Vagina (tissue), 2 donors: ENCODE results near the gene CENPQ.
"Not testable (repeated sequence)": the region's sequence is repeated elsewhere in the genome, so short reads cannot be mapped to it uniquely, and the experiment has no call there.

Experiments
- POLR2AphosphoS5 ChIP-seq, 2 donors: sonication (generic); formaldehyde crosslinking; IDR thresholded peaks; one replicate each; pipeline ENCODE4 v1.9.0; 2017; ENCODE audit warnings: antibody characterized with exemption in 2 of 2, mild to moderate bottlenecking in 2 of 2, low read depth in 1 of 2; ENCODE audit not compliant: insufficient read depth in 1 of 2
- TF ChIP-seq, protein P1 (sequence below), 3 experiments: fragments of 450-650 bp in 2 of 3; fragments of 200-600 bp in 1 of 3; sonication (generic) in 1 of 3; IDR thresholded peaks; one replicate each; pipeline ENCODE4 v1.5.1; 2017 to 2019; ENCODE audit warnings: antibody characterized with exemption in 3 of 3, mild to moderate bottlenecking in 2 of 3, moderate library complexity in 2 of 3

DNA sequence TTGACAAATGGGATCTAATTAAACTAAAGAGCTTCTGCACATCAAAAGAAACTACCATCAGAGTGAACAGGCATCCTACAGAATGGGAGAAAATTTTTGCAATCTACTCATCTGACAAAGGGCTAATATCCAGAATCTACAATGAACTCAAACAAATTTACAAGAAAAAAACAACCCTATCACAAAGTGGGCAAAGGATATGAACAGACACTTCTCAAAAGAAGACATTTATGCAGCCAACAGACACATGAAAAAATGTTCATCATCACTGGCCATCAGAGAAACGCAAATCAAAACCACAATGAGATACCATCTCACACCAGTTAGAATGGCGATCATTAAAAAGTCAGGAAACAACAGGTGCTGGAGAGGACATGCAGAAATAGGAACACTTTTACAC lies 13.4 kb downstream of the CENPQ start:
- TF ChIP-seq, protein P1, sequence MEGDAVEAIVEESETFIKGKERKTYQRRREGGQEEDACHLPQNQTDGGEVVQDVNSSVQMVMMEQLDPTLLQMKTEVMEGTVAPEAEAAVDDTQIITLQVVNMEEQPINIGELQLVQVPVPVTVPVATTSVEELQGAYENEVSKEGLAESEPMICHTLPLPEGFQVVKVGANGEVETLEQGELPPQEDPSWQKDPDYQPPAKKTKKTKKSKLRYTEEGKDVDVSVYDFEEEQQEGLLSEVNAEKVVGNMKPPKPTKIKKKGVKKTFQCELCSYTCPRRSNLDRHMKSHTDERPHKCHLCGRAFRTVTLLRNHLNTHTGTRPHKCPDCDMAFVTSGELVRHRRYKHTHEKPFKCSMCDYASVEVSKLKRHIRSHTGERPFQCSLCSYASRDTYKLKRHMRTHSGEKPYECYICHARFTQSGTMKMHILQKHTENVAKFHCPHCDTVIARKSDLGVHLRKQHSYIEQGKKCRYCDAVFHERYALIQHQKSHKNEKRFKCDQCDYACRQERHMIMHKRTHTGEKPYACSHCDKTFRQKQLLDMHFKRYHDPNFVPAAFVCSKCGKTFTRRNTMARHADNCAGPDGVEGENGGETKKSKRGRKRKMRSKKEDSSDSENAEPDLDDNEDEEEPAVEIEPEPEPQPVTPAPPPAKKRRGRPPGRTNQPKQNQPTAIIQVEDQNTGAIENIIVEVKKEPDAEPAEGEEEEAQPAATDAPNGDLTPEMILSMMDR (IDR thresholded peaks at IDR 0.05) = not testable (repeated sequence)
- TF ChIP-seq POLR2AphosphoS5 (IDR thresholded peaks at IDR 0.05; ENCODE audit: insufficient read depth in 1 of 2, low read depth in 1 of 2) = not testable (repeated sequence)
